ENCODE data around the gene HYLS1. TPM values are rescaled to one million over a fixed set of nuclear protein-coding genes. Genes with fewer than 3 reads are reported as not detected.

The HYLS1 gene
- total RNA-seq, 1 experiment from 2014 or later = 8.6 TPM

GRCh38 chr11:125948278-125949051, 61.0 kb downstream of the HYLS1 start:
- Histone ChIP-seq H3K79me1 (ENCODE audit: insufficient read depth, low read depth, low read length, poor library complexity, severe bottlenecking) (no peaks in the 10 kb centered on the region), H2AK5ac (ENCODE audit: insufficient read length, low read length) (no peak overlapping the region), H2BK20ac (ENCODE audit: low read depth, low read length, poor library complexity, severe bottlenecking) (no peak overlapping the region), H4K20me1 (ENCODE audit: control insufficient read depth, insufficient read depth, insufficient read length) (no peaks in the 10 kb centered on the region), H4K5ac (ENCODE audit: insufficient read length, low read depth, low read length) (no peak overlapping the region), H3K9ac (ENCODE audit: extremely low read depth, insufficient read length, low read length) (no peak overlapping the region), H3K27me3 (ENCODE audit: insufficient read depth, low read length) (no peaks in the 10 kb centered on the region), H3K4me1 (ENCODE audit: insufficient read depth, low read length) (no peaks in the 10 kb centered on the region), H2BK15ac (ENCODE audit: low read depth, low read length) (no peak overlapping the region), H3K9me3 (ENCODE audit: control insufficient read depth, low read depth, low read length) (no peaks in the 10 kb centered on the region), H3K23me2 (ENCODE audit: insufficient read length, low read depth, low read length, poor library complexity, severe bottlenecking) (no peaks in the 10 kb centered on the region), H3K56ac (ENCODE audit: insufficient read length, low read depth, low read length) (no peak overlapping the region), H2BK5ac (ENCODE audit: insufficient read length, low read length) (no peak overlapping the region), H3T11ph (ENCODE audit: low read length) (no peak overlapping the region), H3K18ac (ENCODE audit: insufficient read length, low read depth, low read length) (no peak overlapping the region), H3K27ac (ENCODE audit: insufficient read length, low read depth, low read length) (no peak overlapping the region), H3K4ac (ENCODE audit: low read depth, low read length) (no peak overlapping the region), H2AFZ (ENCODE audit: low read length) (no peak overlapping the region), H3K4me2 (ENCODE audit: insufficient read depth, insufficient read length, low read length) (no peak overlapping the region), H3K79me2 (ENCODE audit: insufficient read depth, low read length) (no peaks in the 10 kb centered on the region), H3K23ac (ENCODE audit: insufficient read length, low read depth, low read length) (no peak overlapping the region), H3K14ac (ENCODE audit: insufficient read depth, low read length) (no peak overlapping the region), H2BK120ac (ENCODE audit: low read depth, low read length, poor library complexity, severe bottlenecking) (no peak overlapping the region), H4K8ac (replicated peaks; ENCODE audit: insufficient read length, low read depth, low read length) (no peak overlapping the region), H4K91ac (ENCODE audit: insufficient read length, low read depth, low read length) (no peak overlapping the region), H2BK12ac (ENCODE audit: insufficient read length, low read depth, low read length) (no peak overlapping the region)
- no peaks in the 10 kb centered on the region for H3K36me3 Mint-ChIP-seq (ENCODE audit: insufficient read depth in 1 of 3, low read depth in 3 of 3)
- WGBS (ENCODE audit: extremely low coverage, insufficient read length, low lambda C conversion rate) = no CpG with 5 or more reads among the region's 23 CpGs
- peaks cover 8 to 18% of the 10 kb centered on the region in 2 experiments for H3K4me1 Mint-ChIP-seq
- DNase-seq = no peak
- H3K27me3 Mint-ChIP-seq (ENCODE audit: low read depth) = no peaks in the 10 kb centered on the region; the same call in 1 of the 2 replicates
- no peaks in the 10 kb centered on the region for H3K9me3 Mint-ChIP-seq
- TF ChIP-seq CTCF (conservative IDR thresholded peaks at IDR 0.05) = no peak
- no peak overlapping the region for H3K27ac Mint-ChIP-seq
- no peak overlapping the region for H3K4me3 Mint-ChIP-seq

Data from H9 (cell line).